ENCODE results near the gene USB1. TPM values are rescaled to one million over a fixed set of nuclear protein-coding genes. Genes with fewer than 3 reads are reported as not detected.

The USB1 gene
- total RNA-seq, 1 donor from 2014 or later: 39.7 TPM

GRCh38 chr16:57998486-57998885 lies 2.7 kb upstream of the USB1 start:
- H3K27me3 Mint-ChIP-seq: no peaks in the 10 kb centered on the region
- peak overlapping the region; percentile 87 for H3K4me3 Mint-ChIP-seq
- peak overlapping the region; percentile 81 for H3K27ac Mint-ChIP-seq
- H3K4me1 Mint-ChIP-seq (ENCODE audit: unreplicated experiment): peaks cover 18% of the 10 kb centered on the region
- H3K9me3 Mint-ChIP-seq: no peaks in the 10 kb centered on the region
- H3K36me3 Mint-ChIP-seq: no peaks in the 10 kb centered on the region
- no peak for TF ChIP-seq CTCF (conservative IDR thresholded peaks at IDR 0.05)
- DNase-seq (ENCODE audit: extremely low spot score, unreplicated experiment): no peak

GRCh38 chr16:57998992-57999365 lies 2.2 kb upstream of the USB1 start:
- no peaks in the 10 kb centered on the region for H3K9me3 Mint-ChIP-seq
- H3K27me3 Mint-ChIP-seq: no peaks in the 10 kb centered on the region
- peaks cover 18% of the 10 kb centered on the region for H3K4me1 Mint-ChIP-seq (ENCODE audit: unreplicated experiment)
- H3K4me3 Mint-ChIP-seq: peak overlapping the region; percentile 87
- peak overlapping the region; percentile 81 for H3K27ac Mint-ChIP-seq
- DNase-seq (ENCODE audit: extremely low spot score, unreplicated experiment): no peak
- no peak for TF ChIP-seq CTCF (conservative IDR thresholded peaks at IDR 0.05)
- no peaks in the 10 kb centered on the region for H3K36me3 Mint-ChIP-seq

GRCh38 chr16:57999366-57999970 lies 1.7 kb upstream of the USB1 start:
- H3K36me3 Mint-ChIP-seq: peaks cover under 1% of the 10 kb centered on the region
- DNase-seq (ENCODE audit: extremely low spot score, unreplicated experiment): no peak
- no peaks in the 10 kb centered on the region for H3K27me3 Mint-ChIP-seq
- H3K4me3 Mint-ChIP-seq: peak overlapping the region; percentile 87
- H3K9me3 Mint-ChIP-seq: no peaks in the 10 kb centered on the region
- peak; percentile 23 for TF ChIP-seq CTCF (conservative IDR thresholded peaks at IDR 0.05)
- H3K4me1 Mint-ChIP-seq (ENCODE audit: unreplicated experiment): peaks cover 18% of the 10 kb centered on the region
- peak overlapping the region; percentile 81 for H3K27ac Mint-ChIP-seq

- H3K4me3 Mint-ChIP-seq: peak within 1 kb of the TSS; percentile 92
- no peak for DNase-seq (ENCODE audit: extremely low spot score, unreplicated experiment)
- H3K27ac Mint-ChIP-seq: peak within 1 kb of the TSS; percentile 81
- H3K9me3 Mint-ChIP-seq: no peaks in the 10 kb centered on the region
- peaks cover 14% of the 10 kb centered on the region for H3K4me1 Mint-ChIP-seq (ENCODE audit: unreplicated experiment)
- peaks cover 5% of the 10 kb centered on the region for H3K36me3 Mint-ChIP-seq
- H3K27me3 Mint-ChIP-seq: no peaks in the 10 kb centered on the region
- TF ChIP-seq CTCF (conservative IDR thresholded peaks at IDR 0.05): no peak
These were observed 1.1 kb upstream of the USB1 start, which contains the start of gene ZNF319 for GRCh38 chr16:57999971-58000705. Gene ZNF319 (minus strand): TSS chr16:58000672. CDS start chr16:57998265, 2,407 bp downstream.

GRCh38 chr16:58001781-58002415 lies 691 bp downstream of the USB1 start:
- DNase-seq (ENCODE audit: extremely low spot score, unreplicated experiment): no peak
- H3K27ac Mint-ChIP-seq: peak overlapping the region; percentile 72
- H3K27me3 Mint-ChIP-seq: no peaks in the 10 kb centered on the region
- peaks cover 7% of the 10 kb centered on the region for H3K36me3 Mint-ChIP-seq
- H3K4me1 Mint-ChIP-seq (ENCODE audit: unreplicated experiment): peaks cover 14% of the 10 kb centered on the region
- H3K9me3 Mint-ChIP-seq: no peaks in the 10 kb centered on the region
- TF ChIP-seq CTCF (conservative IDR thresholded peaks at IDR 0.05): no peak
- H3K4me3 Mint-ChIP-seq: peak overlapping the region; percentile 92
